Measurements from ENCODE around the gene ARL15.

Gene ARL15

DNA sequence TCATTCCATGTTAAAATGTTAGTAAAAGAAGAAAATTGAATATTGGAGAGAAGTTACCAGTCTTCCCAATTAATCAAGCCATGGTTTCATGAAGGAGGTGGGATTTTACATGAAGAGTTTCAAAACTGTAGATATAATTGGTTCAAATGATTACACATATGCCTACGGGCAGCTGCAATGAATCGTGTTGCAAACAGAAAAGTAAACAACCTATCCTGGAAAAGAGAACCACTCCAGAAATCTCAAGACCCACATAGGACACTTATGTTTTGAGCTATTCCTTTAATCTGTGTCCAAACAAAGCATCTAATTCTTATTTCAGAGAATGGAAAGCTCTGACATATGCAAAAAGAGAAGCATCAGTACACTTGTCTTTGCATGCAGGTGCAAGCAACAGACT, 409.7 kb downstream of the ARL15 start:
- H3K36me3 ChIP-seq (ENCODE audit: insufficient read depth, low read length) = no peaks in the 10 kb centered on the region
- no peak overlapping the region for H3K9ac ChIP-seq (ENCODE audit: low read depth, low read length)
- H3K4me1 ChIP-seq (ENCODE audit: insufficient read depth, low read length) = no peaks in the 10 kb centered on the region
- no peaks in the 10 kb centered on the region for H3K9me3 ChIP-seq (ENCODE audit: control insufficient read depth, insufficient read depth, low read length)

DNA sequence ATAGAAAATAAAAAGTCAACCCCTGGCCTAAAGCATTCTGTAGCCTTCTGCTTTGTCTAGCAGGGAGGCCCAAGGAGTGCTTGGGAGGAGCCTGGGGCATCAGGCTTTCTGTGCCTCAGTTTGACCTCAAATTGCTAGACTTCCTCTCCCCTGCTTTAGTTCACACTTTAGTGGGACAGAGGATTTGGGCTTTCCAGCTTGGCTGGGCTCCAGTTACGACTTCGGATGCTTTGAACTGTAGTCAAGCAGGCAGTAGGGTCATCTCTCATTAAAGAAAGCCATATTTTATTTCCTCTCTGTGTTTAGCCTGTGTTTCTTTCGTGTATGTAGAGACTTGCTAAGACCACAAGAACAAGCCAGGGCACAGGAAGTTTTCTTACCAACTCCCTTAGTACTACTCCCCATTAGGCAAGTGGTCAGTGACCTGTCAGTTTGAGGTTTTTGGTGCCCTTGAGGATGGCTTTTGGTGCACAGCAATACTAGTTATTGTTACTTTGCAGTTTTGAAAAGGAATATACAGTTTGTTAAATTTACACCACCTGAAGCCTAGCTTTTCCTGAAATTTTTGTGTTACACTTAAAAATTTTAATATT, 415.2 kb downstream of the ARL15 start:
- Histone ChIP-seq H3K9me3 (ENCODE audit: control insufficient read depth, insufficient read depth, low read length) (no peaks in the 10 kb centered on the region), H3K4me1 (ENCODE audit: insufficient read depth, low read length) (no peaks in the 10 kb centered on the region; the same call in 1 of the 2 replicates), H3K36me3 (ENCODE audit: insufficient read depth, low read length) (no peaks in the 10 kb centered on the region), H3K9ac (ENCODE audit: low read depth, low read length) (no peak overlapping the region)

DNA sequence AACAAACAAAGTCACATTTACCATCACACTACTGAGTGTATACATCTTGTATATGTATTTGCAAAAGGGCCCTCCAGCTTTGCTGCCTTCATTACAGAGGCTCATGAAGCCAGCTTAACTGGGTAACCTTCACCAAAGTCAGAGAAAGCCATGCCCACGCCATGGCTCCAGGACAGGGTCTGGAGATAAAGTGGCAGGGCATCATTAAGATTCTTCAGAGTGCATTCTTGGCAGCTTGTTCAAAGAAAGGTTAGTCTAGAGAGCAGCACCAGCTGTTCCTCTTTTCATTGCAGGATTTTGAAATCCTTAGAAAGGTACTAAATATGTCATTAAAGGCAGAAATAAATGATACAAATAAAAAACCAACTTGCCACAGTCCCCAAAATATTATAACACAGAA, 416.7 kb downstream of the ARL15 start:
- no peaks in the 10 kb centered on the region for H3K9me3 ChIP-seq (ENCODE audit: control insufficient read depth, insufficient read depth, low read length)
- H3K4me1 ChIP-seq (ENCODE audit: insufficient read depth, low read length) = no peaks in the 10 kb centered on the region; the same call in 1 of the 2 replicates
- no peak overlapping the region for H3K9ac ChIP-seq (ENCODE audit: low read depth, low read length)
- H3K36me3 ChIP-seq (ENCODE audit: insufficient read depth, low read length) = no peaks in the 10 kb centered on the region

DNA sequence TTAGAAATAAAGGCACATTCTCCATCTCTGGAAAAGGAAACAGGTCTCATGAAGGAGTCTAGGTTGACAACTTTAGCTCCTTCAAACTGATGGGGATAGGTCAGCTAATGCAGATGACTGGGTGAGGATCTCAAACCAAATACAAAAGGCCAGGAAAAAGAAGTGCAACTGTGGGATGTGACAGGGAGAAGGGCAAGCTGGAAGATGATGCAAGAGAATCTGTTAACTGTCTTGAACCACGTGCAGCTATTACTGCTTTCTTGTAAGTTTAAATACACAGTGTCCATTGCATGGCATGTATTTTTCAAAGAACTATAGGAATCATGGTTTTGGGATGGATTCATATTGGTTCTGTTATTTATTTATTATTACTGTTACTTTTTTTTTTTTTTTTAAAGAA, 418.1 kb downstream of the ARL15 start:
- Histone ChIP-seq H3K9ac (ENCODE audit: low read depth, low read length) (no peak overlapping the region), H3K4me1 (ENCODE audit: insufficient read depth, low read length) (no peaks in the 10 kb centered on the region; the same call in 1 of the 2 replicates), H3K9me3 (ENCODE audit: control insufficient read depth, insufficient read depth, low read length) (no peaks in the 10 kb centered on the region), H3K36me3 (ENCODE audit: insufficient read depth, low read length) (no peaks in the 10 kb centered on the region)

DNA sequence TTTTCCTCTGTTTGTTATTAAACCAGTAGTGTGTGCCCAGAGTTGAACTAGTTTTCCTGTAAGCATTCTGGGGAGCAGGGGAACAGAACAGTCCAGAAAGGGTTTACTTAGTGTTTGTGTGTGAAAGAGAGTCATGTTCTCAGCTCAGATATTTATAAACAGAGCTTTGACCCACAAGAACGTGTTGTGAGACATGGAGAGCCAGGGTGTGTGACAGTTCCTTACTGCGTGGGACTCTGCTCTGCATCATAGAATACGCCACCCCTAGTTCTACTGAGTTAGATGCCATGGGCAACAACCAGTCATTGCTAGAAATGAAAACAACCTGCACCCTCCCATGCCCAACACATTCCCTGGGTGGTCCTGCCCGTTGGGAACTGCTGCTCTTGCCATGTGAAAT, 419.2 kb downstream of the ARL15 start:
- H3K9ac ChIP-seq (ENCODE audit: low read depth, low read length) = no peak overlapping the region
- no peaks in the 10 kb centered on the region for H3K9me3 ChIP-seq (ENCODE audit: control insufficient read depth, insufficient read depth, low read length)
- no peaks in the 10 kb centered on the region for H3K36me3 ChIP-seq (ENCODE audit: insufficient read depth, low read length)
- peaks cover 5% of the 10 kb centered on the region; the same call in 1 of the 2 replicates for H3K4me1 ChIP-seq (ENCODE audit: insufficient read depth, low read length)

DNA sequence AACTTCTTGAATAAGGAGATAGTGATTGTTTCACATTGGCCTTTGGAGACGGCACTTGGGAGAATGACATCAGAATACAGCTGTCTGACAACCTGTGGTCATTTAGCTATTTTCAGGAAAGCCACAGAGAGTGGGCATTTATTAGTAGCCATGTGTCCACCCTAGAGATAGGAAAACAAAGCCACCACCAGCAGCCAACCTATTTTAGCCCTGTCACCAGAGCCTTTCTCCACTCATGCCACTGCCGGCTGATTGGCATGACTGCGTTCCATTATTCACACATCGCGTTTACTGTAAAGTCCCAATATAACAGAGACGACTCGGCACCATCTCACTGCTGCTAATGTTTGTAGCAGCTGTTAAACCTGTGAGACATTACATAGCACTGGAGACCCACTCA, 419.9 kb downstream of the ARL15 start:
- Histone ChIP-seq H3K9ac (ENCODE audit: low read depth, low read length) (no peak overlapping the region), H3K9me3 (ENCODE audit: control insufficient read depth, insufficient read depth, low read length) (no peaks in the 10 kb centered on the region), H3K4me1 (ENCODE audit: insufficient read depth, low read length) (peaks cover 11% of the 10 kb centered on the region; the same call in 1 of the 2 replicates), H3K36me3 (ENCODE audit: insufficient read depth, low read length) (no peaks in the 10 kb centered on the region)

DNA sequence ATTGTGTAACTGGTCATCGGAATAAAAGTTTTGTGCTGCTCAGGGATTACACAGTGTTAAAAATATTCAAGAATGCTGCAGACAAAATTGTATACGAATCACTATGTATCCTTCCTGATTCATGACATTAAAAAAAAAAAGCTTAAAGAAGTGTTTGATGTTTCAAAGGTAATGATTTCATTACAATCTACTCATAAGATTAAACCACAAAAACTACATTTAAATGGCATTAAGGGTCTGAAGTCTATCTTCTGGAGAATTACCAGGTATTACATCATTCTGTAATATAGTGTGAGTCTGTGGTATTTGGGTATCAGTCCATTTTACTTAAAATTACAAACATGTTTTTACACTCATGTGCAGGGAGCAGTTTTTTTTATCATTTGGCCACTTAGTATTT, 425.5 kb downstream of the ARL15 start:
- H3K36me3 ChIP-seq (ENCODE audit: insufficient read depth, low read length) = no peaks in the 10 kb centered on the region
- H3K4me1 ChIP-seq (ENCODE audit: insufficient read depth, low read length) = peaks cover 45% of the 10 kb centered on the region; the same call in 1 of the 2 replicates
- no peaks in the 10 kb centered on the region for H3K9me3 ChIP-seq (ENCODE audit: control insufficient read depth, insufficient read depth, low read length)
- H3K9ac ChIP-seq (ENCODE audit: low read depth, low read length) = no peak overlapping the region

DNA sequence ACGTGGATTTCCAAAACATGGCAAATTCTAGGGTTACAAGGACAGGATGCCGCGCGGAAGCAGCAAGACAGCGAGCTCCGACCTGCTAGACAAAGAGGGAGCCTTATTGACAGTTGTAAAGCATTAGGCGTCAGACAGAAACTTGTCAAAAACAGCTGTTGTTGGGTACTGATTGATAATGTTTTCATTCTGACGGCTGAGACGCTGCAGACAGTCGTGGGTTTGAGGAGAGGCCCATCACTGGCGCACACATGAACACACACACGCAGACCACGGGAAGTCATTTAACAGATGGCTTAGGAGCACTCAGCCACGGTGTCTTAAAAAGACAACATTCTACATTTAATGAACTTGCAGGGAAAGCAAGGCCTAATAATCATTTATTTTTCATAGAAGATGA, 426.0 kb downstream of the ARL15 start:
- H3K36me3 ChIP-seq (ENCODE audit: insufficient read depth, low read length) = no peaks in the 10 kb centered on the region
- H3K4me1 ChIP-seq (ENCODE audit: insufficient read depth, low read length) = peaks cover 50% of the 10 kb centered on the region; the same call in 1 of the 2 replicates
- no peaks in the 10 kb centered on the region for H3K9me3 ChIP-seq (ENCODE audit: control insufficient read depth, insufficient read depth, low read length)
- H3K9ac ChIP-seq (ENCODE audit: low read depth, low read length) = no peak overlapping the region

DNA sequence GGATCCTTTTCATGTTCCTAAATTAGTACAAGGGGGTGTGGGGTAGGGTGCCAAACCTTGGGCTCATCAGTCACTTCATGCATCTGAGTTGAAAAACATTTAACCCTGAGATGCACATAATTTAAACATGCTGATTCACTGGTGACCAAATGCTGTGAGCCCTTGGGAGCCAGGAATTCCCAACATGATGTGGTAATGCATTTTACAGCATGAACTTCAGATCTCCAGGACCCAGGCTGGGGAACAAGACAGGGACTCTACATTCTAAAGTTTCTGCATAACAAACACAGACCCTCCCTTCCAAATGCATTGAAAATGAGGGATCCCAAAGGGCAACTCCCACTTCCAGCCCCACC, 427.7 kb downstream of the ARL15 start:
- H3K4me1 ChIP-seq (ENCODE audit: insufficient read depth, low read length) = peaks cover 51% of the 10 kb centered on the region; the same call in 1 of the 2 replicates
- no peaks in the 10 kb centered on the region for H3K36me3 ChIP-seq (ENCODE audit: insufficient read depth, low read length)
- no peaks in the 10 kb centered on the region for H3K9me3 ChIP-seq (ENCODE audit: control insufficient read depth, insufficient read depth, low read length)
- no peak overlapping the region for H3K9ac ChIP-seq (ENCODE audit: low read depth, low read length)

DNA sequence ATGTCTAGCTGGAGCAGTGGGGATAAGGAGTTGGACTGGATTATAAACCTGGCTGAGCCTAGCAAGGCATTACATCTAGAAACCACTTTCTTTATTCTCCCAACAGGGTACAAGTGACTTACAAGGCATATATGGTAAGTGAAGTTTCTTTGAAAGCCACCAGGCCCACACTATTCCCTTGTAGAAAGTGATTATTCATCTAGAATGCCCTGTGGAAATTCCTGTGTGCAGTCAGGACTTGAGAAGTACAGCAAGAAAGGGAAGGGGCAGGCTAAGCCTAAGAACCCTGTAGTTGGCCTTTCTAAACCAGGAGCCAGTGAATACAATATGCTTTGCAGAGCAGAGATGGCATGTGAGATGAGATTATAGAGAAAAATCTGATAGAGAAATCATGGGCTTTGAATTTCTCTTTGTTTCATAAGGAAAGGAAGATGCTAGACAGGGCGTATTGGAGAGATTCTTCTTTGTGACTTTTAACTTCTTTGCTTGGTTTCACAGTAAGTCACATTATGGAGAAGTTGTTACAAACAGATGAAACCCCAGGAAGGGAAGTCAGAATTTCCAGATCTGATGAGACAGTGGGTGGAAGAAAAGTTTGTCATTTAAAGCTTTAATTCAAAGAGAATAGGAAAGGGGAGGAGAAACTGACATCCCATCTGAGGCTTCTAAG, 428.2 kb downstream of the ARL15 start:
- H3K9ac ChIP-seq (ENCODE audit: low read depth, low read length) = no peak overlapping the region
- peaks cover 51% of the 10 kb centered on the region; the same call in 1 of the 2 replicates for H3K4me1 ChIP-seq (ENCODE audit: insufficient read depth, low read length)

DNA sequence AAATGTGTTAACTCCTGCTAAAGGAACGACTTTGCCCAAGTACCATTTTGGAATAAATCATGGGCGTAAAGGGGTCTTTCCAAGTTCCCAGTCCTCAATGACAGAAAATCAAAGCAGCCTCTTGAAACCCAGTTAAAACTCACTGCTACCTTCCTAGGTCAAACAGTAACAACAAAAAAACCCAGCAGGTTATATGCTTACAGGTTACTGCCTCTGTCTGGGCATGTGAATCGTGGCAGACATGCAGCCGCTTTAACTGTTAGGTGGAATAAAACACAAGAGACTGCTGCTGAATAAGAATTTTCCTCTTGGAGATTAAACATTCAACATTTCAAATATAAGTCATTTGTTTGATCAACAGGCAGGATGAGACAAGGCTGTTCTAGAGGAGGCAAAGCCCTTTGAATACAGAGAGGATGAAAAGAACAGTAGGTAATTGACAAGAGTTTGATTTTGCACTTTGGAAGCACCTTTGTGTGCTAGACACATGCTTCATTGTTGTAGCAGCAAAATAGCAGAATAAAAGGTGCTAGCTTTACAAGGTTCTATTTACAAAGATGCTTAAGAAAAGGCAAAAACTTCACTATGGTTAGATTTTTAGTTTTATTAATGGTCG, 430.6 kb downstream of the ARL15 start:
- Histone ChIP-seq H3K9ac (ENCODE audit: low read depth, low read length) (no peak overlapping the region), H3K36me3 (ENCODE audit: insufficient read depth, low read length) (no peaks in the 10 kb centered on the region), H3K4me1 (ENCODE audit: insufficient read depth, low read length) (peaks cover 37% of the 10 kb centered on the region; the same call in 1 of the 2 replicates), H3K9me3 (ENCODE audit: control insufficient read depth, insufficient read depth, low read length) (no peaks in the 10 kb centered on the region)

More for the DNA sequence above, 428.2 kb downstream of the ARL15 start:
- H3K36me3 ChIP-seq (ENCODE audit: insufficient read depth, low read length) = no peaks in the 10 kb centered on the region
- no peaks in the 10 kb centered on the region for H3K9me3 ChIP-seq (ENCODE audit: control insufficient read depth, insufficient read depth, low read length)

DNA sequence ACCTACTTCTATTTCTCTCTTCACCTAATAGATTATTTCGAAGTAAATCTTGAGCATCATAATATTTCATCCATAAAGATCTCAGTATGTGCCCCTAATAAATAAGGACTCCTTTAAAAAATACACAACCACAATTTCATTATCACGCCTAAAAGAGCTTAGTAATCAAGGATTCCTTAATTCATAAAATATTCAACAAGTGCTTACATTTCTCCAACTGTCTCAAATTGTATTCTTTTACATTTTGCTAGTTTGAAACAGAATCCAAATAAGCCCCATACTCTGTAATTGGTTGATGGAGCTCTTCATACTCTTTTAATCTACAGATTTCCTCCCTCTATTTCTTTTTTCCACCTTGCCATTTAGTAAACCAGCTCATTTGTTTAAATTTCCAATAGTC, 432.4 kb downstream of the ARL15 start:
- peaks cover 12% of the 10 kb centered on the region for H3K9me3 ChIP-seq (ENCODE audit: control insufficient read depth, insufficient read depth, low read length)
- peaks cover 22% of the 10 kb centered on the region; the same call in 1 of the 2 replicates for H3K4me1 ChIP-seq (ENCODE audit: insufficient read depth, low read length)
- H3K36me3 ChIP-seq (ENCODE audit: insufficient read depth, low read length) = no peaks in the 10 kb centered on the region
- no peak overlapping the region for H3K9ac ChIP-seq (ENCODE audit: low read depth, low read length)

DNA sequence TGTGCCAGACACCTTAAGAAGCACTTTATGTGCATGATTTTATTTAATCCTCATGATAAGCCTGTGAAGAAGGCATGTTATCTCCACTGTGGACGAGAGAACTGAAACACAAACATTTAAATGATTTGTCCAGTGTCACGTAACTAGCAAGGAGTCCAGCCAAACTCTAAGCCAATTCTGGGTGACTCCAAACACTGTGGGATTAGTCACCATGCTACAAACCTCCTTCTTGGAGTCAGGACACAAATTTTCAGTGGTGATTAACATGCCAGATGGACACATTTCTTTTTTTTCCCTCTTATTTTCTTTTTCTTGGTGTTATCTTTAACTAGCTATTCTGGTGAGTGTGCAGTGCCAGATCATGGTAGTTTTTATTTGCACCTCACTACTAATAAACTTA, 433.1 kb downstream of the ARL15 start:
- H3K4me1 ChIP-seq (ENCODE audit: insufficient read depth, low read length) = peaks cover 15% of the 10 kb centered on the region; the same call in 1 of the 2 replicates
- H3K36me3 ChIP-seq (ENCODE audit: insufficient read depth, low read length) = no peaks in the 10 kb centered on the region
- H3K9me3 ChIP-seq (ENCODE audit: control insufficient read depth, insufficient read depth, low read length) = peaks cover 12% of the 10 kb centered on the region
- H3K9ac ChIP-seq (ENCODE audit: low read depth, low read length) = no peak overlapping the region

DNA sequence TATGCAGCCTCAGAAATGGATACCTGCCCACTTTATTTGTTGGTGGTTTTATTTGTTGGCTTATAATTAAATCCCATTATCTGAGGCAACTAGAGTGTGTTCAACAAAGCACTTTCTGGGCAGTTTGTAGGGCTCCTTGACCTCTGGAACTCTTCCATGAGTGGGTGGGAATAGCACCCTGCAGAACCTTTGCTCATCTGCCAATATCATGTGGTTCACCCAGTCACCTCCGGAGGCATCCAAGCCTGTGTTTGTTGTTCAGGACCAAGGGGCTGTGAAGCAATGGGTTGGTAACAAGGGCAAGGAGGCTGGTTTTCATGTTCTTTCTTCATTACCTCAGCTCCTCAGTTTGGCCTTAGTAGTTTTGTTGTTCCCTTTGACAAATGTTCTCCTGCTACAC, 436.0 kb downstream of the ARL15 start:
- peaks cover 12% of the 10 kb centered on the region for H3K9me3 ChIP-seq (ENCODE audit: control insufficient read depth, insufficient read depth, low read length)
- no peak overlapping the region for H3K9ac ChIP-seq (ENCODE audit: low read depth, low read length)
- H3K4me1 ChIP-seq (ENCODE audit: insufficient read depth, low read length) = peaks cover under 1% of the 10 kb centered on the region; the same call in 1 of the 2 replicates
- no peaks in the 10 kb centered on the region for H3K36me3 ChIP-seq (ENCODE audit: insufficient read depth, low read length)

DNA sequence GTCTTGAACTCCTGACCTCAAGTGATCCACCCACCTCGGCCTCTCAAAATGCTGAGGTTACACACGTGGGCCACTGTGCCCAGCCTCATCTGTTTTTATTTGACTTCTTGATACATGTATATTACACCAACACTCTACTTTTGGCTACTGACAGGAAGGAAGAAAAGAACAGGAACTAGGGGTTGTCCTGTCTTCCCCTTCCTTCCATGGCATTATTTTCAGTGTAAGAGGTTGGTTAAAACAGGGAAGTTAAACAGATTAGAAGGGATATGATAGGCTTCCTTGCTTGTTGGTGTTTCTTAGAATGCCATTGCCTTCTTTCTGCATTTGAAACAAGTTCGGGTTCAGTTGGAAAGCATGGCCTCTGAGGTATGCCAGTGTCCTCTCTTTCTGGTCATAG, 437.1 kb downstream of the ARL15 start:
- Histone ChIP-seq H3K9ac (ENCODE audit: low read depth, low read length) (no peak overlapping the region), H3K36me3 (ENCODE audit: insufficient read depth, low read length) (no peaks in the 10 kb centered on the region), H3K4me1 (ENCODE audit: insufficient read depth, low read length) (no peaks in the 10 kb centered on the region), H3K9me3 (ENCODE audit: control insufficient read depth, insufficient read depth, low read length) (peaks cover 12% of the 10 kb centered on the region)
